Stomach (tissue), 4 donors: ENCODE measurements around the gene PMM2.

ENCODE experiments used
- EP300 ChIP-seq: sonication (generic); formaldehyde crosslinking; IDR thresholded peaks from one replicate; pipeline ENCODE4 v1.6.1; 2017; ENCODE audit warnings: antibody characterized with exemption
- POLR2AphosphoS5 ChIP-seq, 3 donors: sonication (generic); formaldehyde crosslinking; IDR thresholded peaks; one replicate each; pipeline ENCODE4 v1.6.1; 2016; ENCODE audit warnings: antibody characterized with exemption in 3 of 3
- TF ChIP-seq, protein P1 (sequence below), 7 experiments: fragments of 450-650 bp in 4 of 7; fragments of 200-600 bp in 3 of 7; sonication (generic) in 3 of 7; IDR thresholded peaks; one replicate each; pipeline ENCODE4 v1.5.1; 2016 to 2019; ENCODE audit warnings: antibody characterized with exemption in 7 of 7, control low read depth in 2 of 7, mild to moderate bottlenecking in 1 of 7

DNA sequence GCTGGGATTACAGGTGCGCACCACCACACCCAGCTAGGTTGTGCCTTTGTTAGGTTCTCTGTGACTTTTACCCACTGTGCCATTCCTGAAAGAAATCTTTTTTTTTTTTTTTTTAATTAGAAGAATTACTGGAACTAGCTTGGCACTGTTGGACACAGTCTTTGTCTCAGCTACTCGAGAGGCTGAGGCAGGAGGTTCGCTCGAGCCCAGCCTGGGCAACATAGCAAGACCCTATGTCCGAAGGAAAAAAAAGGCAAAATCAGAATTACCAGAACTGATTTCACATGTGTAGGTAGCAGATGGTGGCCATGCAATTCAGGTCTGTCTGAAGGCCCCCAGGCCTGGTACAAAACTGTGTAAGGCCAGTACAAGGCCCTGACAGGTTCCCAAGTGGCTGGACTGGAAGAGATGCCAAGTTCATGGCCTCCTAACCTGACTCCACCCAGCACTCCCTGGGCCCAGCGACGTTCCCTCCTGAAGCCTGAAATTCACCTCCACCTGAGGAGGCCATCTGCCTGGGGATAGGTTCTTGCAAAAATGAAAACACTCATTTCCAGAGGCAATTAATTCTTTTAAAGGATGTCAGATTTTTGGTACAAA is 48.2 kb downstream of the PMM2 start:
- TF ChIP-seq, protein P1, sequence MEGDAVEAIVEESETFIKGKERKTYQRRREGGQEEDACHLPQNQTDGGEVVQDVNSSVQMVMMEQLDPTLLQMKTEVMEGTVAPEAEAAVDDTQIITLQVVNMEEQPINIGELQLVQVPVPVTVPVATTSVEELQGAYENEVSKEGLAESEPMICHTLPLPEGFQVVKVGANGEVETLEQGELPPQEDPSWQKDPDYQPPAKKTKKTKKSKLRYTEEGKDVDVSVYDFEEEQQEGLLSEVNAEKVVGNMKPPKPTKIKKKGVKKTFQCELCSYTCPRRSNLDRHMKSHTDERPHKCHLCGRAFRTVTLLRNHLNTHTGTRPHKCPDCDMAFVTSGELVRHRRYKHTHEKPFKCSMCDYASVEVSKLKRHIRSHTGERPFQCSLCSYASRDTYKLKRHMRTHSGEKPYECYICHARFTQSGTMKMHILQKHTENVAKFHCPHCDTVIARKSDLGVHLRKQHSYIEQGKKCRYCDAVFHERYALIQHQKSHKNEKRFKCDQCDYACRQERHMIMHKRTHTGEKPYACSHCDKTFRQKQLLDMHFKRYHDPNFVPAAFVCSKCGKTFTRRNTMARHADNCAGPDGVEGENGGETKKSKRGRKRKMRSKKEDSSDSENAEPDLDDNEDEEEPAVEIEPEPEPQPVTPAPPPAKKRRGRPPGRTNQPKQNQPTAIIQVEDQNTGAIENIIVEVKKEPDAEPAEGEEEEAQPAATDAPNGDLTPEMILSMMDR (IDR thresholded peaks at IDR 0.05) = no peak
- TF ChIP-seq EP300 (no peak), POLR2AphosphoS5 (IDR thresholded peaks at IDR 0.05) (no peak)
